CD4-positive, alpha-beta memory T cell (primary cell): ENCODE measurements around the gene CLCA1. TPM values are rescaled to one million over a fixed set of nuclear protein-coding genes. Genes with fewer than 3 reads are reported as not detected.

ENCODE experiments used
- CTCF ChIA-PET: fragments of 350-600 bp; sonication (Branson Sonifier 250); formaldehyde crosslinking; loops from one replicate; lab custom pipeline; 2021; ENCODE audit warnings: inconsistent platforms; ENCODE audit not compliant: partially characterized antibody; lab: Charles Lee
- POLR2A ChIA-PET: fragments of 350-600 bp; sonication (Branson Sonifier 250); formaldehyde crosslinking; loops from one replicate; lab custom pipeline; 2021; ENCODE audit not compliant: partially characterized antibody; lab: Charles Lee
- DNase-seq, 5 donors: peaks; one replicate each; pipeline versions ENCODE4 v3.0.0 to v3.0.0-alpha.2; 2020 to 2022; ENCODE audit warnings: mixed read lengths in 1 of 5
- H3K27ac ChIP-seq: one replicate; pipeline ENCODE4 v1.7.0; 2013; ENCODE audit warnings: low read depth, low read length
- H3K27me3 ChIP-seq: 2 replicates; pipeline ENCODE4 v1.7.0; 2013; ENCODE audit warnings: mild to moderate bottlenecking, low read length, moderate library complexity; ENCODE audit not compliant: insufficient read depth
- H3K36me3 ChIP-seq: 2 replicates; pipeline ENCODE4 v1.7.0; 2013; ENCODE audit warnings: mild to moderate bottlenecking, low read length, moderate library complexity; ENCODE audit not compliant: insufficient read depth
- H3K4me1 ChIP-seq: 2 replicates; pipeline ENCODE4 v1.7.0; 2013; ENCODE audit warnings: mild to moderate bottlenecking, low read length, moderate library complexity; ENCODE audit not compliant: insufficient read depth
- H3K4me3 ChIP-seq, 2 donors: one replicate each; pipeline ENCODE4 v1.7.0; 2013; ENCODE audit warnings: low read length in 2 of 2, mild to moderate bottlenecking in 1 of 2
- H3K9me3 ChIP-seq, 2 donors: one replicate each; pipeline ENCODE4 v1.7.0; 2013; ENCODE audit warnings: low read length in 2 of 2, control low read depth in 1 of 2; ENCODE audit not compliant: control insufficient read depth in 1 of 2
- H3K27ac Mint-ChIP-seq, 7 donors: one replicate each; pipeline ENCODE4 v1.8.0; 2020 to 2021; ENCODE audit warnings: mixed read lengths in 7 of 7, mild to moderate bottlenecking in 6 of 7, inconsistent platforms in 3 of 7, moderate library complexity in 3 of 7
- H3K27me3 Mint-ChIP-seq, 2 donors: one replicate each; pipeline ENCODE4 v1.8.0; 2020 to 2021; ENCODE audit warnings: mixed read lengths in 2 of 2
- H3K36me3 Mint-ChIP-seq, 2 donors: one replicate each; pipeline ENCODE4 v1.8.0; 2020 to 2021; ENCODE audit warnings: mixed read lengths in 2 of 2, inconsistent platforms in 1 of 2, mild to moderate bottlenecking in 1 of 2
- H3K4me1 Mint-ChIP-seq, 4 donors: one replicate each; pipeline ENCODE4 v1.8.0; 2020 to 2021; ENCODE audit warnings: mixed read lengths in 4 of 4, mild to moderate bottlenecking in 1 of 4
- H3K4me3 Mint-ChIP-seq, 8 donors: one replicate each; pipeline ENCODE4 v1.8.0; 2020 to 2021; ENCODE audit warnings: mixed read lengths in 8 of 8, mild to moderate bottlenecking in 7 of 8, moderate library complexity in 6 of 8, inconsistent platforms in 3 of 8
- H3K9me3 Mint-ChIP-seq, 8 donors: one replicate each; pipeline ENCODE4 v1.8.0; 2020 to 2021; ENCODE audit warnings: mixed read lengths in 8 of 8, mild to moderate bottlenecking in 5 of 8, inconsistent platforms in 3 of 8, moderate library complexity in 1 of 8
- intact Hi-C: fragments of 100-400 bp; cut with micrococcal nuclease; formaldehyde crosslinking; loops from one replicate; pipeline ENCODE4 v1.15.1; 2023
- polyA plus RNA-seq, 2 donors: library from polyadenylated mRNA; unstranded; fragments of 300-500 nt; fragmentation: Illumina TruSeq; gene quantifications; one replicate each; pipeline ENCODE4 v1.2.3, GENCODE V29; 2021
- total RNA-seq, 2 experiments: library from RNA; stranded (reverse); gene quantifications; one replicate each; pipeline ENCODE4 v1.2.3, GENCODE V29; 2021

CLCA1 gene
- total and polyA plus RNA-seq, 4 experiments from 2014 or later = not detected

GRCh38 chr1:86487811-86488141 is 19.0 kb downstream of the CLCA1 start:
- intact Hi-C loops = no loop called here
- Mint-ChIP-seq H3K4me3 (no peak overlapping the region), H3K9me3 (no peaks in the 10 kb centered on the region), H3K4me1 (no peaks in the 10 kb centered on the region), H3K27ac (no peak overlapping the region), H3K27me3 (peaks cover 1 to 3% of the 10 kb centered on the region in 2 donors), H3K36me3 (no peaks in the 10 kb centered on the region)
- no peaks in the 10 kb centered on the region for H3K27me3 ChIP-seq
- CTCF ChIA-PET = interaction anchor here (1.4 to 3.3 kb wide), 2 partner anchors 12 to 17 kb away, joined by 4 to 15 read pairs; no protein-coding TSS in a partner anchor
- DNase-seq = no peak
- POLR2A ChIA-PET = no interaction called here
- H3K27ac ChIP-seq = no peak overlapping the region
- H3K9me3 ChIP-seq = no peaks in the 10 kb centered on the region
- H3K4me3 ChIP-seq = no peak overlapping the region
- no peaks in the 10 kb centered on the region for H3K36me3 ChIP-seq
- no peaks in the 10 kb centered on the region for H3K4me1 ChIP-seq

DNA sequence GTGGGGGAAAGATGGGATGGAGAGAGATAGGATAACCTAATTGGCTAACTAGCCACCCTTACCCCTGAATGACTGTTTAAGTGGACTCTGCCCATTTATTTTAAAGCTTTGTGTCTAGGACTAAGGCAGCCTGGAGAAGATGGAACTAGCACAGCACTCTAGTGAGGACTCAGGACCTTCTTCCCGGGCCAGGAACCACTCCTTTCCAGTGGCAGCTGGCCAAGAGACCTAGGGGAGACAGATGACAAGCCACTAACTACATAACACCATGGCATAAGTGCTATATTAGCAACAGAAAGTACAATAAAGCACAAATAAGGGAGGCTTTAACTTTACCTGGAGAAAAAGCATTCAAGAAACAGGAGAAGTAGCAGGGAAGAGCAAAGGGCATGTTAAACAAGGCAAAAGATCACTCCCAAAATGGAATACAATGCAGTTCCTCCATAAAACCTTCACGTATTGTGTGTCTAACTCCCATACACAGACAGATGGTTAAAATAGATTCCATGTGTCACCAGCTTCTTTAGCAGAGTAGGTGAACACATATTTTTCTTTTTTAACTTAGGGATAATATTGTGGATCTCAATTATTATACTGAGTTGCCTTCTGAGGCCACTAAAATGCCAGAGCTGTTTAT is 20.6 kb downstream of the CLCA1 start:
- POLR2A ChIA-PET = no interaction called here
- Mint-ChIP-seq H3K4me3 (no peak overlapping the region), H3K27ac (no peak overlapping the region), H3K4me1 (no peaks in the 10 kb centered on the region), H3K9me3 (no peaks in the 10 kb centered on the region), H3K36me3 (no peaks in the 10 kb centered on the region), H3K27me3 (peaks cover 1 to 3% of the 10 kb centered on the region in 2 donors)
- H3K27me3 ChIP-seq = no peaks in the 10 kb centered on the region
- no peak overlapping the region for H3K4me3 ChIP-seq
- intact Hi-C loops = no loop called here
- no peak for DNase-seq
- H3K4me1 ChIP-seq = no peaks in the 10 kb centered on the region
- H3K36me3 ChIP-seq = no peaks in the 10 kb centered on the region
- no peaks in the 10 kb centered on the region for H3K9me3 ChIP-seq
- no peak overlapping the region for H3K27ac ChIP-seq
- CTCF ChIA-PET = interaction anchor here (1.2 to 3.2 kb wide), 4 partner anchors 11 to 109 kb away, joined by 3 to 25 read pairs (median 5); no protein-coding TSS in a partner anchor

- DNase-seq = no peak
- Mint-ChIP-seq H3K4me3 (no peak overlapping the region), H3K36me3 (no peaks in the 10 kb centered on the region), H3K9me3 (no peaks in the 10 kb centered on the region), H3K4me1 (no peaks in the 10 kb centered on the region), H3K27me3 (peaks cover 3% of the 10 kb centered on the region in 2 donors), H3K27ac (no peak overlapping the region)
- intact Hi-C loops = no loop called here
- Histone ChIP-seq H3K36me3 (no peaks in the 10 kb centered on the region), H3K27ac (no peak overlapping the region), H3K9me3 (no peaks in the 10 kb centered on the region), H3K27me3 (no peaks in the 10 kb centered on the region), H3K4me1 (no peaks in the 10 kb centered on the region), H3K4me3 (no peak overlapping the region)
- ChIA-PET POLR2A (no interaction called here), CTCF (interaction anchor here (3.2 kb wide), 1 partner anchor 9 kb away, joined by 25 read pairs; no protein-coding TSS in a partner anchor)
Observed at GRCh38 chr1:86491171-86491950, 22.6 kb downstream of the CLCA1 start.

GRCh38 chr1:86498281-86498680 is 29.6 kb downstream of the CLCA1 start:
- no peaks in the 10 kb centered on the region for H3K9me3 ChIP-seq
- ChIA-PET CTCF (interaction anchor here (1.2 to 10.7 kb wide), 14 partner anchors 12 to 245 kb away, joined by 3 to 117 read pairs (median 15); partner anchors contain the start of genes ODF2L and SH3GLB1), POLR2A (no interaction called here)
- Mint-ChIP-seq H3K27ac (no peak overlapping the region), H3K36me3 (no peaks in the 10 kb centered on the region), H3K4me1 (peaks cover 2 to 14% (median 5%) of the 10 kb centered on the region in 4 donors), H3K4me3 (no peak overlapping the region), H3K9me3 (no peaks in the 10 kb centered on the region), H3K27me3 (peaks cover 7% of the 10 kb centered on the region in 2 donors)
- DNase-seq = no peak
- H3K4me1 ChIP-seq = no peaks in the 10 kb centered on the region
- no peak overlapping the region for H3K4me3 ChIP-seq
- H3K27ac ChIP-seq = no peak overlapping the region
- no peaks in the 10 kb centered on the region for H3K36me3 ChIP-seq
- intact Hi-C loops = no loop called here
- H3K27me3 ChIP-seq = no peaks in the 10 kb centered on the region

DNA sequence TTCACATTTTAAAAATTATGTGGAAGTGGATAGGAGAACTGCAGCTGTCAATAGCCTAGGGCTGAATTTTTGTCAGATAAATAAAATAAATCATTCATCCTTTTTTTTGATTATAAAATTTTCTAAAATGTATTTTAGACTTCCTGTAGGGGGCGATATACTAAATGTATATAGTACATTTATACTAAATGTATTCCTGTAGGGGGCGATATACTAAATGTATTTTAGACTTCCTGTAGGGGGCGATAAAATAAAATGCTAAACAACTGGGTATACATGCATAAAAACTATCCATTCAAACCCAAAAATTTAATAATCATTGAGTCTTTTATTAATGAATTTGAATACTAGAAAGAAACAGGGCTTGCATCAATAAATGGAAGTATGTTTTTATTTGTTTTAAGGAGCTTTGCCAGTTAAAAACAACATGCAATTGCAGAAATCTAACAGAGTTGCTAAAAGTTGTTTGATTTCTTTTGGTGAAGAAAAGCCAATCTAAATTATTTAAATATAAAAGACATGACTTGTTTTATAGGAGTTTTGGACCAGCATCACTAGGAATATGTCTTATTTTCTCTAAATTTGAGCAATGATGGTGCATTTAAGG is 31.4 kb downstream of the CLCA1 start:
- Histone ChIP-seq H3K36me3 (no peaks in the 10 kb centered on the region), H3K4me1 (no peaks in the 10 kb centered on the region), H3K27ac (no peak overlapping the region), H3K9me3 (no peaks in the 10 kb centered on the region), H3K4me3 (no peak overlapping the region), H3K27me3 (no peaks in the 10 kb centered on the region)
- ChIA-PET CTCF (interaction anchor here (0.5 to 10.7 kb wide), 37 partner anchors 9 to 1517 kb away, joined by 3 to 117 read pairs (median 4); partner anchors contain the start of genes CLCA1, CLCA2, ODF2L and SH3GLB1), POLR2A (interaction anchor here (2.6 kb wide), 1 partner anchor 204 kb away, joined by 9 read pairs; the partner anchor contains the start of gene SH3GLB1)
- Mint-ChIP-seq H3K27me3 (peaks cover 10% of the 10 kb centered on the region in 2 donors), H3K9me3 (no peaks in the 10 kb centered on the region), H3K27ac (peak overlapping the region in 2 of 7 donors; percentile 7 to 37), H3K4me3 (no peak overlapping the region), H3K36me3 (no peaks in the 10 kb centered on the region), H3K4me1 (peaks cover 3 to 22% (median 5%) of the 10 kb centered on the region in 4 donors)
- intact Hi-C loops = loop anchor here (1.0 to 10.0 kb wide), 4 partner anchors 205 to 584 kb away; partner anchors contain the start of genes HS2ST1, SELENOF and SH3GLB1
- DNase-seq = peak in 4 of 5 donors; percentile 66 to 72 (median 69)

DNA sequence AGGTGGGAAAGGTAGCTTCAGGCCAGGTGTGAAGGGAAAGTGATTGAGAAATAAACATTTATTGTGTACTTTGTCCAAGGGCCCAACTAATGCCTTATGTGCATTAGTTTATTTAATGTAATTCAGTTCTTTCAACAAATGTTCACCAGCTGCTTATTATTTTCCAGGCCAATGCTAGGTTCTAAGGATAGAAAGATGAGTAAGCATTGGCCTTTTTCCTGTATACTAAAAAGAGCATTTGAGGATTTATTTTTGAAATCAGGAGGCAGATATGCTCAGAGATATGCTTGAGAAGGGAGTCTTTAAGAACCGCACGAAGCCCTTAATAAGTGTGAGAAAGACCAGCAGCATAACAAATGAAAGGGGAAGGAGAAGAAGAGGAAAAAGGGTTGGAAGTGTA is 32.0 kb downstream of the CLCA1 start:
- H3K36me3 Mint-ChIP-seq = no peaks in the 10 kb centered on the region
- H3K4me3 ChIP-seq = no peak overlapping the region
- POLR2A ChIA-PET = interaction anchor here (1.2 to 2.6 kb wide), 3 partner anchors 116 to 252 kb away, joined by 3 to 9 read pairs (median 5); partner anchors contain the start of gene SH3GLB1

More for the DNA sequence above, 32.0 kb downstream of the CLCA1 start:
- Mint-ChIP-seq H3K9me3 (no peaks in the 10 kb centered on the region), H3K27me3 (peaks cover 8 to 10% of the 10 kb centered on the region in 2 donors), H3K4me3 (no peak overlapping the region), H3K27ac (peak overlapping the region in 1 of 7 donors; percentile 37), H3K4me1 (peaks cover 3 to 22% (median 5%) of the 10 kb centered on the region in 4 donors)
- intact Hi-C loops = loop anchor here (1.0 to 10.0 kb wide), 4 partner anchors 204 to 584 kb away; partner anchors contain the start of genes HS2ST1, SELENOF and SH3GLB1
- H3K36me3 ChIP-seq = no peaks in the 10 kb centered on the region
- no peak for DNase-seq
- no peak overlapping the region for H3K27ac ChIP-seq
- H3K9me3 ChIP-seq = no peaks in the 10 kb centered on the region
- CTCF ChIA-PET = interaction anchor here (0.5 to 10.7 kb wide), 27 partner anchors 9 to 1518 kb away, joined by 3 to 117 read pairs (median 7); partner anchors contain the start of genes CLCA1, CLCA2, ODF2L and SH3GLB1
- H3K27me3 ChIP-seq = no peaks in the 10 kb centered on the region
- H3K4me1 ChIP-seq = no peaks in the 10 kb centered on the region
